ENCODE results near the gene RBMX.

DNA sequence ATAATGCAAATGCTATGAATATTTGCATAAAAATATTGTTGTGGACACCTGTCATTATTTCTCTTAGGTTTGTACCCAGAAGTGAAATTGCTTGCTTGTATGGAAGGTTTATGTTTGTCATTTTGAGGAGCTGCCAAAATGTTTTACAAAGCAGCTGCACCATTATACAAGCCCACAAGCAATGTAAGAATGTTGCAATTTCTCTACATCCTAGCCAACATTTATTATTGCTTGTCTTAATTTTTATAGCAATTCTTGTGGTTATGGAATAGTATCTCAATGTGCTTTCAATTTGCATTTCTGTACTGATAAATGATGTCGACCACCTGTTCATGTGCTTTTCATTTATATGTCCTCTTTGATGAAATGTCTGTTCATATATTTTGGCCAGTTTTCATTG is 18.7 kb upstream of the RBMX start:
- TF ChIP-seq, protein P1, sequence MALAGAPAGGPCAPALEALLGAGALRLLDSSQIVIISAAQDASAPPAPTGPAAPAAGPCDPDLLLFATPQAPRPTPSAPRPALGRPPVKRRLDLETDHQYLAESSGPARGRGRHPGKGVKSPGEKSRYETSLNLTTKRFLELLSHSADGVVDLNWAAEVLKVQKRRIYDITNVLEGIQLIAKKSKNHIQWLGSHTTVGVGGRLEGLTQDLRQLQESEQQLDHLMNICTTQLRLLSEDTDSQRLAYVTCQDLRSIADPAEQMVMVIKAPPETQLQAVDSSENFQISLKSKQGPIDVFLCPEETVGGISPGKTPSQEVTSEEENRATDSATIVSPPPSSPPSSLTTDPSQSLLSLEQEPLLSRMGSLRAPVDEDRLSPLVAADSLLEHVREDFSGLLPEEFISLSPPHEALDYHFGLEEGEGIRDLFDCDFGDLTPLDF (CRISPR knock-in tag; IDR thresholded peaks at IDR 0.05), result no peak
- TF ChIP-seq ATF3 (CRISPR knock-in tag; conservative IDR thresholded peaks at IDR 0.05) (no peak), PRRX2 (CRISPR knock-in tag; IDR thresholded peaks at IDR 0.05) (no peak), JUN (CRISPR knock-in tag; IDR thresholded peaks at IDR 0.05) (no peak), ZNF512 (CRISPR knock-in tag; IDR thresholded peaks at IDR 0.05; ENCODE audit: borderline replicate concordance) (no peak)
- TF ChIP-seq, protein P2, sequence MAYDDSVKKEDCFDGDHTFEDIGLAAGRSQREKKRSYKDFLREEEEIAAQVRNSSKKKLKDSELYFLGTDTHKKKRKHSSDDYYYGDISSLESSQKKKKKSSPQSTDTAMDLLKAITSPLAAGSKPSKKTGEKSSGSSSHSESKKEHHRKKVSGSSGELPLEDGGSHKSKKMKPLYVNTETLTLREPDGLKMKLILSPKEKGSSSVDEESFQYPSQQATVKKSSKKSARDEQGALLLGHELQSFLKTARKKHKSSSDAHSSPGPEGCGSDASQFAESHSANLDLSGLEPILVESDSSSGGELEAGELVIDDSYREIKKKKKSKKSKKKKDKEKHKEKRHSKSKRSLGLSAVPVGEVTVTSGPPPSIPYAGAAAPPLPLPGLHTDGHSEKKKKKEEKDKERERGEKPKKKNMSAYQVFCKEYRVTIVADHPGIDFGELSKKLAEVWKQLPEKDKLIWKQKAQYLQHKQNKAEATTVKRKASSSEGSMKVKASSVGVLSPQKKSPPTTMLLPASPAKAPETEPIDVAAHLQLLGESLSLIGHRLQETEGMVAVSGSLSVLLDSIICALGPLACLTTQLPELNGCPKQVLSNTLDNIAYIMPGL (CRISPR knock-in tag; IDR thresholded peaks at IDR 0.05), result no peak
- TF ChIP-seq, protein P3, sequence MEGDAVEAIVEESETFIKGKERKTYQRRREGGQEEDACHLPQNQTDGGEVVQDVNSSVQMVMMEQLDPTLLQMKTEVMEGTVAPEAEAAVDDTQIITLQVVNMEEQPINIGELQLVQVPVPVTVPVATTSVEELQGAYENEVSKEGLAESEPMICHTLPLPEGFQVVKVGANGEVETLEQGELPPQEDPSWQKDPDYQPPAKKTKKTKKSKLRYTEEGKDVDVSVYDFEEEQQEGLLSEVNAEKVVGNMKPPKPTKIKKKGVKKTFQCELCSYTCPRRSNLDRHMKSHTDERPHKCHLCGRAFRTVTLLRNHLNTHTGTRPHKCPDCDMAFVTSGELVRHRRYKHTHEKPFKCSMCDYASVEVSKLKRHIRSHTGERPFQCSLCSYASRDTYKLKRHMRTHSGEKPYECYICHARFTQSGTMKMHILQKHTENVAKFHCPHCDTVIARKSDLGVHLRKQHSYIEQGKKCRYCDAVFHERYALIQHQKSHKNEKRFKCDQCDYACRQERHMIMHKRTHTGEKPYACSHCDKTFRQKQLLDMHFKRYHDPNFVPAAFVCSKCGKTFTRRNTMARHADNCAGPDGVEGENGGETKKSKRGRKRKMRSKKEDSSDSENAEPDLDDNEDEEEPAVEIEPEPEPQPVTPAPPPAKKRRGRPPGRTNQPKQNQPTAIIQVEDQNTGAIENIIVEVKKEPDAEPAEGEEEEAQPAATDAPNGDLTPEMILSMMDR (IDR thresholded peaks at IDR 0.05), result no peak
- TF ChIP-seq, protein P4, sequence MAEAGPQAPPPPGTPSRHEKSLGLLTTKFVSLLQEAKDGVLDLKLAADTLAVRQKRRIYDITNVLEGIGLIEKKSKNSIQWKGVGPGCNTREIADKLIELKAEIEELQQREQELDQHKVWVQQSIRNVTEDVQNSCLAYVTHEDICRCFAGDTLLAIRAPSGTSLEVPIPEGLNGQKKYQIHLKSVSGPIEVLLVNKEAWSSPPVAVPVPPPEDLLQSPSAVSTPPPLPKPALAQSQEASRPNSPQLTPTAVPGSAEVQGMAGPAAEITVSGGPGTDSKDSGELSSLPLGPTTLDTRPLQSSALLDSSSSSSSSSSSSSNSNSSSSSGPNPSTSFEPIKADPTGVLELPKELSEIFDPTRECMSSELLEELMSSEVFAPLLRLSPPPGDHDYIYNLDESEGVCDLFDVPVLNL (CRISPR knock-in tag; IDR thresholded peaks at IDR 0.05; ENCODE audit: borderline replicate concordance, low read depth), result no peak
